Right lobe of liver (tissue), 6 donors: Measurements from ENCODE around the gene IL33. TPM values are rescaled to one million over a fixed set of nuclear protein-coding genes. Genes with fewer than 3 reads are reported as not detected.
A peak's percentile ranks its signal among the peaks of the same experiment; 100 is the strongest.

Experiments
- ATAC-seq, 4 donors: fragments of 200-7000 bp; cut with Tn5 transposase; one replicate each; pipeline ENCODE4 v1.9.1; 2020; ENCODE audit warnings: mild to moderate bottlenecking in 4 of 4, moderate library complexity in 4 of 4
- DNase-seq, 3 donors: peaks; one replicate each; pipeline ENCODE4 v3.0.0-alpha.2; 2020
- H3K27ac ChIP-seq, 3 donors: fragments of 200-600 bp; one replicate each; pipeline ENCODE4 v1.8.0; 2022
- H3K27me3 ChIP-seq, 2 donors: fragments of 200-600 bp; one replicate each; pipeline ENCODE4 v1.8.0; 2022
- H3K36me3 ChIP-seq, 4 donors: fragments of 200-600 bp; sonication (generic) in 1 of 4; one replicate each; pipeline versions ENCODE4 v1.5.1 to v1.8.0; 2017 to 2022; ENCODE audit warnings: control low read depth in 1 of 4
- H3K4me1 ChIP-seq, 4 donors: fragments of 200-600 bp; sonication (generic) in 1 of 4; one replicate each; pipeline versions ENCODE4 v1.5.1 to v1.8.0; 2017 to 2022; ENCODE audit warnings: control low read depth in 1 of 4
- H3K4me3 ChIP-seq, 3 donors: fragments of 200-600 bp; one replicate each; pipeline ENCODE4 v1.8.0; 2022
- H3K9me3 ChIP-seq, 4 donors: fragments of 200-600 bp; sonication (generic) in 1 of 4; one replicate each; pipeline versions ENCODE4 v1.5.1 to v1.8.0; 2017 to 2022; ENCODE audit warnings: control low read depth in 1 of 4
- CTCF ChIP-seq, 4 donors: fragments of 200-600 bp in 3 of 4; fragments of 450-650 bp in 1 of 4; IDR thresholded peaks; one replicate each; pipeline versions ENCODE4 v1.5.1 to v1.8.0; 2016 to 2022; ENCODE audit warnings: antibody characterized with exemption in 4 of 4, mild to moderate bottlenecking in 2 of 4
- POLR2A ChIP-seq: fragments of 450-650 bp; IDR thresholded peaks from one replicate; pipeline ENCODE4 v1.6.1; 2017; ENCODE audit warnings: antibody characterized with exemption, mild to moderate bottlenecking
- WGBS: methylation state at CpG from one replicate; pipeline ENCODE4 v1.1.6; 2018; ENCODE audit warnings: low coverage, low lambda C conversion rate; ENCODE audit not compliant: insufficient coverage; ENCODE audit errors: missing lambda C conversion rate; 5-methylcytosine and 5-hydroxymethylcytosine counted together
- intact Hi-C, 2 donors: fragments of 100-400 bp; cut with DNase I; formaldehyde crosslinking; loops; one replicate each; pipeline versions ENCODE4 v1.11.2 to v1.14.1; 2022
- total RNA-seq, 6 experiments: library from RNA; depleted of rRNA in 2 of 6; stranded (reverse); fragments of >200 nt in 2 of 6; fragmentation: NEBNext Ultra II Directional in 3 of 6; extraction: Animal tissue kit (Norgen Biotek cat#: 25700) in 3 of 6; gene quantifications; one replicate each; pipeline versions ENCODE4 v1.1.0 to v1.2.4, GENCODE V29; 2016 to 2023
- donor health status: DM: no; HTN: yes; CAD: no.
- donor health status: DM: no; HTN: no; CAD: no.
- donor health status: DM: no; HTN: no; CAD: no.
- donor health status: DM: no; HTN: yes; CAD: no.
- donor health status: DM: no; HTN: yes; CAD: no.

The IL33 gene
- total RNA-seq, 6 experiments from 2014 or later, result 8.4 to 34.1 (median 10.6) TPM

DNA sequence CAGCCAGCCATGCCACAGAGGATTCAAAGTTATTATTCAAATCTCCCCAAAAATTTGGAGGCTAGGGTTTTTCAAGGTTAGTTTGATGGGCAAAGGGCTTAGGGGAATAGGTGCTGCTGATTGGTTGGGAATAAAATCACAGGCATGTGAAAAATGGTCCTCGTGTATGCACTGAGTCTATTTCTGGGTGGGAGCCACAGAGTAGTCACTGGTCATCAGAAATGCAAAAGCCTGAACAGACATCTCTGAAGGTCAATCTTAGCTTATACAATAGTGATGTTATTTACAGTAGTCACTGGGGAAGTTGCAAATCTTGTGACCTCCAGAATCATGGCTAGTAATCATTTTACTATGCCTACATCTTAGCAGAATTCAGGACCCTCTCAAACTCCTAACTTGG lies 1.3 kb downstream of the IL33 start:
- WGBS, result no CpG with 5 or more reads among the region's 1 CpG
- Histone ChIP-seq H3K36me3 (no peaks in the 10 kb centered on the region), H3K4me1 (no peaks in the 10 kb centered on the region), H3K27ac (peak overlapping the region in 1 of 3 donors; percentile 65), H3K4me3 (peak overlapping the region in 2 of 3 donors; percentile 5 to 12), H3K27me3 (no peaks in the 10 kb centered on the region), H3K9me3 (no peaks in the 10 kb centered on the region)
- intact Hi-C loops, result no loop called here
- ATAC-seq, result no peak
- DNase-seq, result no peak
- no peak for TF ChIP-seq CTCF (IDR thresholded peaks at IDR 0.05)
- no peak for TF ChIP-seq POLR2A

DNA sequence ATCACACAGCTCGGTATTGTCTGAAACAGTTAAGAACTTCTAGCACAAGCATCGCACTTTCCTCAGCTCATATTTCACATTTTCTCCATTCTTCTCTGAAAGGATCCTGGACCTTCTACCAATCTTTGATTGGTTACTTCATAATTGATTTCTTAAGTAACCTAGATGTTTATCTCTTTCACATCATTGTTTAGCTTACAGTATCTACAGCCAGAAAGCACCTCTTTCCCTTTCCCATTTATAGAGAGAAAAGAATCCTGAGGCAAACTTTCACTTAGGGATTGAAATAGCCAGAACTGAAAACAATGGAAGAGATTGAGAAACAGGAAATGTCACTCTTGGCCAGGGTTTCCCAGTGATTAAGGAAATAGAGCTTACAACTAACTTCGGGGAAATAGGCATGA lies 2.5 kb downstream of the IL33 start:
- no peaks in the 10 kb centered on the region for H3K27me3 ChIP-seq
- peak overlapping the region in 2 of 3 donors; percentile 5 to 65 for H3K27ac ChIP-seq
- H3K36me3 ChIP-seq, result no peaks in the 10 kb centered on the region
- 29% methylated on average over 3 of the region's 3 CpGs for WGBS
- no peaks in the 10 kb centered on the region for H3K4me1 ChIP-seq
- H3K4me3 ChIP-seq, result peak overlapping the region in 1 of 3 donors; percentile 5
- no peak for TF ChIP-seq POLR2A
- no peak for TF ChIP-seq CTCF (IDR thresholded peaks at IDR 0.05)
- no peaks in the 10 kb centered on the region for H3K9me3 ChIP-seq
- ATAC-seq (peak; percentile 50 to 75 (median 55)), DNase-seq (no peak)
- intact Hi-C loops, result no loop called here

GRCh38 chr9:6219040-6219439 lies 3.4 kb downstream of the IL33 start:
- 68% methylated on average over 4 of the region's 4 CpGs for WGBS
- H3K36me3 ChIP-seq, result no peaks in the 10 kb centered on the region
- H3K27ac ChIP-seq, result no peak overlapping the region
- DNase-seq (no peak), ATAC-seq (peak; percentile 23 to 65 (median 42))
- intact Hi-C loops, result no loop called here
- H3K27me3 ChIP-seq, result no peaks in the 10 kb centered on the region
- no peaks in the 10 kb centered on the region for H3K9me3 ChIP-seq
- no peak overlapping the region for H3K4me3 ChIP-seq
- no peaks in the 10 kb centered on the region for H3K4me1 ChIP-seq
- TF ChIP-seq POLR2A, result no peak
- TF ChIP-seq CTCF (IDR thresholded peaks at IDR 0.05), result no peak

- Histone ChIP-seq H3K27ac (no peak overlapping the region), H3K27me3 (no peaks in the 10 kb centered on the region), H3K4me1 (no peaks in the 10 kb centered on the region), H3K9me3 (no peaks in the 10 kb centered on the region), H3K4me3 (no peak overlapping the region), H3K36me3 (no peaks in the 10 kb centered on the region)
- TF ChIP-seq POLR2A (no peak), CTCF (IDR thresholded peaks at IDR 0.05) (no peak)
- intact Hi-C loops, result no loop called here
- WGBS, result 79% methylated on average over 2 of the region's 2 CpGs
- DNase-seq, result no peak
- no peak for ATAC-seq
Observed at GRCh38 chr9:6219981-6220380, 4.4 kb downstream of the IL33 start.
